HepG2 (cell line): ENCODE results near the gene LCN2. TPM values are rescaled to one million over a fixed set of nuclear protein-coding genes. Genes with fewer than 3 reads are reported as not detected.

ENCODE experiments used
- DMAP1 ChIP-seq: IDR thresholded peaks from 2 replicates; pipeline ENCODE4 v1.6.1; 2016
- ELF1 ChIP-seq: sonication (generic); formaldehyde crosslinking; IDR thresholded peaks from 2 replicates; pipeline ENCODE4 v1.4.0; 2020; ENCODE audit warnings: missing genetic modification reagents
- FOXA3 ChIP-seq: IDR thresholded peaks from 2 replicates; pipeline ENCODE4 v1.6.1; 2016; ENCODE audit warnings: missing genetic modification reagents, missing compliant biosample characterization
- GABPA ChIP-seq, 2 experiments: IDR thresholded peaks; 2 replicates each; pipeline ENCODE4 v1.6.1; 2011 to 2016; ENCODE audit warnings: low read depth in 2 of 2, low read length in 1 of 2, missing biosample characterization in 1 of 2, missing genetic modification characterization in 1 of 2
- MED1 ChIP-seq: sonication (generic); formaldehyde crosslinking; IDR thresholded peaks from 2 replicates; pipeline ENCODE4 v1.4.0; 2020; ENCODE audit warnings: missing genetic modification reagents
- NFE2L1 ChIP-seq: sonication (generic); formaldehyde crosslinking; IDR thresholded peaks from 2 replicates; pipeline ENCODE4 v1.4.0; 2020; ENCODE audit warnings: missing genetic modification reagents, mild to moderate bottlenecking, borderline replicate concordance
- NRL ChIP-seq: sonication (generic); formaldehyde crosslinking; IDR thresholded peaks from 2 replicates; pipeline ENCODE4 v1.5.0; 2020; ENCODE audit warnings: missing genetic modification reagents, mild to moderate bottlenecking, moderate library complexity, borderline replicate concordance
- REST ChIP-seq, 2 experiments: IDR thresholded peaks; 2 replicates each; pipeline ENCODE4 v1.6.1; 2011 to 2012; ENCODE audit warnings: low read length in 2 of 2, borderline replicate concordance in 1 of 2, low read depth in 1 of 2, mild to moderate bottlenecking in 1 of 2, moderate library complexity in 1 of 2
- SPEN ChIP-seq: sonication (generic); formaldehyde crosslinking; IDR thresholded peaks from 2 replicates; pipeline ENCODE4 v1.5.1; 2020; ENCODE audit warnings: low read depth, mild to moderate bottlenecking, missing genetic modification reagents
- SRSF1 ChIP-seq: fragments of 200-400 bp; formaldehyde crosslinking; optimal IDR thresholded peaks from 2 replicates; pipeline ENCODE3; 2017; ENCODE audit warnings: mild to moderate bottlenecking, low read depth, low read length, moderate library complexity
- TEAD3 ChIP-seq: optimal IDR thresholded peaks from 2 replicates; pipeline ENCODE3; 2016; ENCODE audit warnings: borderline replicate concordance
- ZNF331 ChIP-seq: sonication (generic); formaldehyde crosslinking; IDR thresholded peaks from 2 replicates; pipeline ENCODE4 v1.4.0; 2020; ENCODE audit warnings: missing genetic modification reagents
- ZNF83 ChIP-seq: sonication (generic); formaldehyde crosslinking; IDR thresholded peaks from 2 replicates; pipeline ENCODE4 v1.4.0; 2020; ENCODE audit warnings: missing genetic modification reagents, mild to moderate bottlenecking, borderline replicate concordance
- polyA plus RNA-seq, 8 experiments: library from polyadenylated mRNA; depleted of rRNA in 3 of 8; stranded (reverse) in 7 of 8; unstranded in 1 of 8; fragments of >200 nt; fragmentation: Illumina TruSeq in 4 of 8; extraction: Trizol in 4 of 8; gene quantifications; 2 replicates each; pipeline versions ENCODE4 v1.2.1 to v1.2.3, GENCODE V29; 2011 to 2016; ENCODE audit warnings: low read depth in 4 of 8, missing spikeins in 1 of 8, mixed read lengths in 1 of 8; ENCODE audit not compliant: insufficient read depth in 1 of 8
- total RNA-seq, 5 experiments: library from RNA; depleted of rRNA; stranded (reverse); fragments of >200 nt; fragmentation: Illumina TruSeq; extraction: Trizol; gene quantifications; 2 replicates each; pipeline ENCODE4 v1.2.3, GENCODE V29; 2016; ENCODE audit warnings: low read depth in 1 of 5
- TF ChIP-seq, protein P1 (sequence below): sonication (generic); formaldehyde crosslinking; IDR thresholded peaks from 2 replicates; pipeline ENCODE4 v1.8.0; 2022; ENCODE audit warnings: mild to moderate bottlenecking, missing genetic modification reagents, borderline replicate concordance
- TF ChIP-seq, protein P2 (sequence below): sonication (generic); formaldehyde crosslinking; IDR thresholded peaks from 2 replicates; pipeline ENCODE4 v1.4.0; 2020; ENCODE audit warnings: missing genetic modification reagents
- TF ChIP-seq, protein P3 (sequence below): IDR thresholded peaks from 2 replicates; pipeline ENCODE4 v1.6.1; 2012; ENCODE audit warnings: low read depth, low read length, improper control_type of control experiment
- TF ChIP-seq, protein P4 (sequence below): sonication (generic); formaldehyde crosslinking; IDR thresholded peaks from 2 replicates; pipeline ENCODE4 v1.4.0; 2020; ENCODE audit warnings: missing genetic modification reagents, low read depth, mild to moderate bottlenecking, borderline replicate concordance
- TF ChIP-seq, protein P5 (sequence below): sonication (generic); formaldehyde crosslinking; IDR thresholded peaks from 2 replicates; pipeline ENCODE4 v1.4.0; 2020; ENCODE audit warnings: missing genetic modification reagents

LCN2 gene
- total and polyA plus RNA-seq, 2 of the 13 experiments (the other 11 are each of a cell fraction or from before 2014, with no cell fraction given), result 0.38 to 1.4 TPM

DNA sequence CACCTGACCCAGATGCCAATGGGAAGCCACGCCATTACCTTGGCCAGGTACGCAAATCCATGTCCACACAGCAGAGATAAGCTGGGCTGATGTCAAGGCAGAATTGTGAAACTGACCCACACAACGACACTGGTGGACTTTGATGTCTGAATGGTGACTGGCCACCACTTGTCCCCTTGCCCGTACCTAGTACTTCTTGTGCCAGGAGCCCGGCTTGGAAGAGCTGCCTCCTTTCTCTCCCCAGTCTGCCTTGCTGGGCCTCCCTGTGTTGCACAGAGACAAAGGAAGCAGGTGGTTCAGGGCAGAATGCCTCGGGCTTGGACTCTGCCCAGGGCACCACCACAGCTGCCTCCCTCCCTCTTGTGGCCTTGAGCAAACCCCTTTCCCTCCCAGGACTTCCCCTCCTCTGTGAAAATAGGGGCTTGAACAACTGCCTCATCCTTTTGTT, 45.1 kb upstream of the LCN2 start (continued):
- TF ChIP-seq, protein P1, sequence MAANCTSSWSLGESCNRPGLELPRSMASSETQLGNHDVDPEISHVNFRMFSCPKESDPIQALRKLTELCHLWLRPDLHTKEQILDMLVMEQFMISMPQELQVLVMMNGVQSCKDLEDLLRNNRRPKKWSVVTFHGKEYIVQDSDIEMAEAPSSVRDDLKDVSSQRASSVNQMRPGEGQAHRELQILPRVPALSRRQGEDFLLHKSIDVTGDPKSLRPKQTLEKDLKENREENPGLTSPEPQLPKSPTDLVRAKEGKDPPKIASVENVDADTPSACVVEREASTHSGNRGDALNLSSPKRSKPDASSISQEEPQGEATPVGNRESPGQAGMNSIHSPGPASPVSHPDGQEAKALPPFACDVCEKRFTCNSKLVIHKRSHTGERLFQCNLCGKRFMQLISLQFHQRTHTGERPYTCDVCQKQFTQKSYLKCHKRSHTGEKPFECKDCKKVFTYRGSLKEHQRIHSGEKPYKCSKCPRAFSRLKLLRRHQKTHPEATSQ (CRISPR knock-in tag), result no peak
- peak; percentile 88 for TF ChIP-seq MED1 (CRISPR knock-in tag)
- TF ChIP-seq NFE2L1, result no peak
- no peak for TF ChIP-seq GABPA (IDR thresholded peaks at IDR 0.05; ENCODE audit: low read depth, low read length)
- TF ChIP-seq GABPA (CRISPR knock-in tag; IDR thresholded peaks at IDR 0.05; ENCODE audit: low read depth), result peak; percentile 54; the same call in 1 of the 2 replicates
- TF ChIP-seq, protein P2, sequence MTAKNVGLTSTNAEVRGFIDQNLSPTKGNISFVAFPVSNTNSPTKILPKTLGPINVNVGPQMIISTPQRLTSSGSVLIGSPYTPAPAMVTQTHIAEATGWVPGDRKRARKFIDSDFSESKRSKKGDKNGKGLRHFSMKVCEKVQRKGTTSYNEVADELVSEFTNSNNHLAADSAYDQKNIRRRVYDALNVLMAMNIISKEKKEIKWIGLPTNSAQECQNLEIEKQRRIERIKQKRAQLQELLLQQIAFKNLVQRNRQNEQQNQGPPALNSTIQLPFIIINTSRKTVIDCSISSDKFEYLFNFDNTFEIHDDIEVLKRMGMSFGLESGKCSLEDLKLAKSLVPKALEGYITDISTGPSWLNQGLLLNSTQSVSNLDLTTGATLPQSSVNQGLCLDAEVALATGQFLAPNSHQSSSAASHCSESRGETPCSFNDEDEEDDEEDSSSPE, result peak; percentile 56
- peak; percentile 83 for TF ChIP-seq TEAD3
- TF ChIP-seq, protein P3, sequence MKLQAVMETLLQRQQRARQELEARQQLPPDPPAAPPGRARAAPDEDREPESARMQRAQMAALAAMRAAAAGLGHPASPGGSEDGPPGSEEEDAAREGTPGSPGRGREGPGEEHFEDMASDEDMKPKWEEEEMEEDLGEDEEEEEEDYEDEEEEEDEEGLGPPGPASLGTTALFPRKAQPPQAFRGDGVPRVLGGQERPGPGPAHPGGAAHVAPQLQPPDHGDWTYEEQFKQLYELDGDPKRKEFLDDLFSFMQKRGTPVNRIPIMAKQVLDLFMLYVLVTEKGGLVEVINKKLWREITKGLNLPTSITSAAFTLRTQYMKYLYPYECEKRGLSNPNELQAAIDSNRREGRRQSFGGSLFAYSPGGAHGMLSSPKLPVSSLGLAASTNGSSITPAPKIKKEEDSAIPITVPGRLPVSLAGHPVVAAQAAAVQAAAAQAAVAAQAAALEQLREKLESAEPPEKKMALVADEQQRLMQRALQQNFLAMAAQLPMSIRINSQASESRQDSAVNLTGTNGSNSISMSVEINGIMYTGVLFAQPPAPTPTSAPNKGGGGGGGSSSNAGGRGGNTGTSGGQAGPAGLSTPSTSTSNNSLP, result 0 out of 2 replicates have a peak, but pooled peaks have one; percentile 46
- TF ChIP-seq, protein P4, sequence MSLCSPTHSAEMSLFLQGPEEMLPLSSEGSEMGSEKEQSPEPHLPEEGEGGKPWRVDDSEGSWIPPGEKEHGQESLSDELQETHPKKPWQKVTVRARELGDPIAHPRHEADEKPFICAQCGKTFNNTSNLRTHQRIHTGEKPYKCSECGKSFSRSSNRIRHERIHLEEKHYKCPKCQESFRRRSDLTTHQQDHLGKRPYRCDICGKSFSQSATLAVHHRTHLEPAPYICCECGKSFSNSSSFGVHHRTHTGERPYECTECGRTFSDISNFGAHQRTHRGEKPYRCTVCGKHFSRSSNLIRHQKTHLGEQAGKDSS, result peak; percentile 67; the same call in 1 of the 2 replicates
- TF ChIP-seq SRSF1, result no peak
- TF ChIP-seq ZNF83, result 0 out of 2 replicates have a peak, but pooled peaks have one; percentile 51
- TF ChIP-seq DMAP1, result peak; percentile 60
- peak; percentile 69 for TF ChIP-seq FOXA3
- peak; percentile 54; the same call in 1 of the 2 replicates for TF ChIP-seq ELF1 (CRISPR knock-in tag)
- peak; percentile 88 for TF ChIP-seq NRL (CRISPR knock-in tag)
- peak; percentile 87 for TF ChIP-seq SPEN
- TF ChIP-seq, protein P5, sequence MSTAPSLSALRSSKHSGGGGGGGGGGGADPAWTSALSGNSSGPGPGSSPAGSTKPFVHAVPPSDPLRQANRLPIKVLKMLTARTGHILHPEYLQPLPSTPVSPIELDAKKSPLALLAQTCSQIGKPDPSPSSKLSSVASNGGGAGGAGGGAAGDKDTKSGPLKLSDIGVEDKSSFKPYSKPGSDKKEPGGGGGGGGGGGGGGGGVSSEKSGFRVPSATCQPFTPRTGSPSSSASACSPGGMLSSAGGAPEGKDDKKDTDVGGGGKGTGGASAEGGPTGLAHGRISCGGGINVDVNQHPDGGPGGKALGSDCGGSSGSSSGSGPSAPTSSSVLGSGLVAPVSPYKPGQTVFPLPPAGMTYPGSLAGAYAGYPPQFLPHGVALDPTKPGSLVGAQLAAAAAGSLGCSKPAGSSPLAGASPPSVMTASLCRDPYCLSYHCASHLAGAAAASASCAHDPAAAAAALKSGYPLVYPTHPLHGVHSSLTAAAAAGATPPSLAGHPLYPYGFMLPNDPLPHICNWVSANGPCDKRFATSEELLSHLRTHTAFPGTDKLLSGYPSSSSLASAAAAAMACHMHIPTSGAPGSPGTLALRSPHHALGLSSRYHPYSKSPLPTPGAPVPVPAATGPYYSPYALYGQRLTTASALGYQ, result peak; percentile 76; the same call in 1 of the 2 replicates
- peak; percentile 72; the same call in 1 of the 2 replicates for TF ChIP-seq ZNF331
- TF ChIP-seq REST (IDR thresholded peaks at IDR 0.05; ENCODE audit: borderline replicate concordance in 1 of 2, low read depth in 1 of 2, low read length in 2 of 2), result peak in 1 of 2 experiments; percentile 14; a peak in 1 of 4 replicates
